Aorta (tissue), 5 donors: ENCODE results near the gene ADCK1. TPM values are rescaled to one million over a fixed set of nuclear protein-coding genes. Genes with fewer than 3 reads are reported as not detected.

Experiments
- ATAC-seq: fragments of 200-7000 bp; cut with Tn5 transposase; one replicate; pipeline ENCODE4 v1.9.1; 2022; ENCODE audit warnings: moderate library complexity; ENCODE audit not compliant: low FRiP score
- DNase-seq, 2 donors: peaks; one replicate each; pipeline ENCODE4 v3.0.0-alpha.2; 2020
- H3K27ac ChIP-seq, 2 donors: one replicate each; pipeline ENCODE4 v1.5.1; 2013; ENCODE audit warnings: low read length in 2 of 2, mild to moderate bottlenecking in 2 of 2, moderate library complexity in 2 of 2, control low read depth in 1 of 2, inconsistent platforms in 1 of 2, low read depth in 1 of 2
- H3K27me3 ChIP-seq, 2 donors: one replicate each; pipeline ENCODE4 v1.6.1; 2013; ENCODE audit warnings: control low read depth in 1 of 2, low read length in 1 of 2, mild to moderate bottlenecking in 1 of 2, moderate library complexity in 1 of 2; ENCODE audit not compliant: insufficient read depth in 2 of 2, control insufficient read depth in 1 of 2
- H3K36me3 ChIP-seq, 2 donors: one replicate each; pipeline ENCODE4 v1.6.1; 2013; ENCODE audit warnings: control low read depth in 1 of 2, low read length in 1 of 2, mild to moderate bottlenecking in 1 of 2; ENCODE audit not compliant: insufficient read depth in 2 of 2, control insufficient read depth in 1 of 2
- H3K4me1 ChIP-seq, 2 donors: one replicate each; pipeline ENCODE4 v1.6.1; 2013; ENCODE audit warnings: low read length in 2 of 2, control low read depth in 1 of 2, mild to moderate bottlenecking in 1 of 2, moderate library complexity in 1 of 2; ENCODE audit not compliant: insufficient read depth in 2 of 2, control insufficient read depth in 1 of 2
- H3K4me3 ChIP-seq, 2 donors: one replicate each; pipeline ENCODE4 v1.5.1; 2013; ENCODE audit warnings: low read length in 2 of 2, control low read depth in 1 of 2, mild to moderate bottlenecking in 1 of 2
- H3K9me3 ChIP-seq: one replicate; pipeline ENCODE4 v1.6.1; 2013; ENCODE audit warnings: mild to moderate bottlenecking, low read length; ENCODE audit not compliant: control insufficient read depth
- WGBS, 2 donors: extraction: QIAGEN DNeasy Blood & Tissue Kit; methylation state at CpG; one replicate each; pipeline ENCODE4 v1.1.7; 2013; 5-methylcytosine and 5-hydroxymethylcytosine counted together
- intact Hi-C, 2 donors: fragments of 100-400 bp; cut with DNase I; formaldehyde crosslinking; loops; one replicate each; pipeline versions ENCODE4 v1.14.2 to v1.15.0; 2022
- long read RNA-seq, 2 donors: library from polyadenylated mRNA; unstranded; transcript quantifications; one replicate each; pipeline ENCODE4 v2.0.0, GENCODE V29; 2020 to 2021
- polyA plus RNA-seq, 2 donors: library from polyadenylated mRNA; stranded (reverse); fragments of 200-250 nt; gene quantifications; one replicate each; pipeline ENCODE4 v1.2.3, GENCODE V29; 2013
- total RNA-seq, 2 donors: library from RNA; stranded (reverse); fragmentation: NEBNext Ultra II Directional; extraction: Animal tissue kit (Norgen Biotek cat#: 25700); gene quantifications; one replicate each; pipeline ENCODE4 v1.2.1, GENCODE V29; 2021
- donor health status: healthy with polysubstance abuse.
- donor health status: Bipolar disorder and iron deficiency.
- donor health status: DM: no; HTN: no; CAD: no.
- donor health status: DM: no; HTN: no; CAD: no.
- donor health status: DM: yes; HTN: yes; CAD: no.

ADCK1 gene
- total RNA-seq, result 1 to 10 TPM; 4.2 to 7.3 TPM
- polyA plus RNA-seq, result 1 to 10 TPM; 2.4 to 4.9 TPM
- long read RNA-seq, donor 1, transcript ADCK1-201 (11 exons, 2,234 nt), result major isoform, 6 of 16 reads
- long read RNA-seq, donor 1, partial matches to known transcripts, result 4 of 16 reads
- long read RNA-seq, donor 1, other reads (novel, unspliced or antisense), result 6 of 16 reads
- long read RNA-seq, donor 2, partial matches to known transcripts, result 0 of 5 reads
- long read RNA-seq, donor 2, other reads (novel, unspliced or antisense), result 2 of 5 reads

DNA sequence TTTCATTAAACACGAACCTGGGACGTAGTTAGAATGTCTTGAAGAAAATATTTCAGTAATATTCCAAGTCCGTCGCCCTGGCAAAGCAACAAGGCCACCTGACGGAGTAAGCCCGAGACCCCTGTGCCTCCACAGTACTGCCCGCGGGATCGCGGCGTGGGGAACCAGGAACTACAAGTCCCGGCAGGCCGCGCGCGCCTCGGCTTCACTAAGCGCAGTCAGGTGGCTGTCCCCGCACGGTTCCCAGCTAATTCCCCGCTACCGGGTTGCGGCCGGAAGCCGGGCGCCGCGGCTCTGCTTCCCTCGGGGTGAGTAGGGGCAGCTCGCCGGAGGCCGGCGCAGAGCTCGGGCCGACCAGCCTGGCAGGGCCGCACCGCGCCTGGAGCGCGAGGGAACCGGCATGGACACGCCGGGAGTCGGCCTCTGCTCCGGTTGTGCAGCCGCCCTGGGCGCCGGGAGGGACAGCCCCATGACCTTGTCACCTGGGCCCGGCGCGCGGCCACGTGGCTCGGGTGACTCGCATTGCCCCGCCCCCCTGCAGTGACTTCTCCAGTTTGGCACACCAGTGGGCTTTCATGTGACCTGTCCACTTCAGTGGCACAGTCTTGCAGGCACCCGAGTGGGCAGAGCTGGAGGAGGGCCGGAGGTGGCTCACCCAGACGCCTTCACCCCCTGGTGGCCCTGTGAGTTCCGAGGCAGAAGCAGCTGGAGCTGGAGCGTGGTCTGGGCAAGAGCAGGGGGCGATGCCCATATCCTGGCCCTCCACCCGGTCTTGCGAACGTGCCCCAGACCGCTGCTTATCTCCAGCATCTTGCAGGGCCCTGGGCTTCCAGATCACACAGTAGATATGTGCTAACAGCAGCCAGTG lies at the start of gene ADCK1:
ADCK1 (plus strand) TSS at position 247 of the 868 bp plus-strand sequence. CDS start 18,870 bp downstream, outside the sequence.
- DNase-seq (peak; percentile 95 to 97), ATAC-seq (peak; percentile 95)
- Histone ChIP-seq H3K27me3 (no peaks in the 10 kb centered on the region), H3K36me3 (no peaks in the 10 kb centered on the region), H3K4me1 (no peaks in the 10 kb centered on the region), H3K27ac (peak within 1 kb of the TSS in 1 of 2 donors; percentile 69), H3K9me3 (no peaks in the 10 kb centered on the region), H3K4me3 (peak within 1 kb of the TSS; percentile 65 to 80)
- intact Hi-C loops, result loop anchor here in 1 of 2 donors (1.0 kb wide), 1 partner anchor 40 kb away; no protein-coding TSS in a partner anchor
- WGBS, 2 donors, result 0 to 1% methylated on average over 62 to 66 of the region's 66 CpGs

DNA sequence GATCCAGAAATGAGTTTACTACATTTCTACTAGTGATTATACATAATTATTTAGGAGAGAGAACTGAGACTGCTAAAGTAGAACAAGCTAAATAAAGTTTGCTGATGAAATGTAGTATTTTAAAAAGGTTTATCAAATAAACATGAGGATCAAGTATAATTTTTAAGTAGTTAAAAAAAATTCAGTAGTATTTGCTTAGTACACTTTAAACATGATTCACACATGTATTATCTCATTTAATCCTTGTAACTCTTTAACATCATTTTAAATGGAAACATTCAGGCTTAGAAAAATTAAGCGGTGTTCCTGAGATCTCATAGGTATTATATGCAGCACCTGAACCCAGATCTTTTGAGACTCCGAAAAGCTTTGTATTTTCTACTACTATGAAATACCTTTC lies 47.6 kb upstream of the ADCK1 start:
- DNase-seq, result no peak
- WGBS, 2 donors, result 96% methylated on average over 2 of the region's 2 CpGs
- H3K4me3 ChIP-seq, result no peak overlapping the region
- no peak overlapping the region for H3K27ac ChIP-seq
- no peak for ATAC-seq
- peaks cover 2 to 3% of the 10 kb centered on the region in 2 donors for H3K36me3 ChIP-seq
- no peaks in the 10 kb centered on the region for H3K9me3 ChIP-seq
- H3K4me1 ChIP-seq, result no peaks in the 10 kb centered on the region
- intact Hi-C loops, result no loop called here
- no peaks in the 10 kb centered on the region for H3K27me3 ChIP-seq

GRCh38 chr14:77752799-77753516 lies 47.0 kb upstream of the ADCK1 start:
- WGBS, 2 donors, result 33 to 45% methylated on average over 3 of the region's 3 CpGs
- intact Hi-C loops, result no loop called here
- Histone ChIP-seq H3K4me3 (no peak overlapping the region), H3K27me3 (no peaks in the 10 kb centered on the region), H3K9me3 (no peaks in the 10 kb centered on the region), H3K36me3 (peaks cover 2 to 3% of the 10 kb centered on the region in 2 donors), H3K4me1 (no peaks in the 10 kb centered on the region), H3K27ac (no peak overlapping the region)
- no peak for ATAC-seq
- no peak for DNase-seq

DNA sequence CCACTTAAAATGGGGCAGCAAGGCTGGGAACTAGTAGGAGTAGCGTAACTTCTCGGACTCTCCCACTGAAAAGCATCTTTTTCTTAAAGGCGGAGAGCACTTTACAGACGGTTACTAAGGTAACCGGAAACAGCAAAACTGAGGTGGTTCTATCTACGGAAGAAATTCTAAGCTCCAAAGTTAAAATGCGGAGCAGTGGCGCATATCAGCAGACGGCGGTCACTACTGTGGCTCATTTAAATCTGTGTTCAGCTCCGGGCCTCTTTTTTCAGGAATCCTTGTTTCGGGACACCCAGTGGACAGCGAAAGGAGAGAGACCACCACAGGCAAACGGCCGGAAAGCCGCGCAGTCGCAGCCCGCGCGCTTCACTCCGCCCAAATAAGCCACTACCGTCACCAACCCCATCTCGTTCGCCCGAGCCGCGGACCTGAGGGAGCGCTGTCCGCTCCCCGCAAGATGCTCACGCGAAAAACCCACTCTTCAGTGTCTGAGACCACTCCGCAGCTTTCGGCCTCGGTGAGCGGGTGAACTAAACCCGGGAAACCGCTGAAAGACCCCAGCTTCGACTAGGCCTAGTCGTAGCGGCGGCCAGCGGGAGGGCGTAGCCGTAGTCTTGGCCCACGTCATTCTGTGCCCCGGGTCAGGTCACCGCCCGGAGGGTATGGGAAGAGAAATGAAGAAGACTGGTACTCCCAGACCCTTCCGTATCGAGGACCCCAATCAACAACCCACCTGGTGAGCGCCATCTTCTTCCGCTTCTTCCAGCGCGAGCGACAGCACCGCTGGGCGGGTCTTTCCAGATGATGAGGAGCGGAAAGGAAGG lies 39.3 kb upstream of the ADCK1 start, which contains the start of gene SNW1:
SNW1 (minus strand) TSS at position 776 of the 824 bp plus-strand sequence; CDS start at position 747, 29 bp downstream.
- Histone ChIP-seq H3K4me1 (peaks cover 4 to 5% of the 10 kb centered on the region in 2 donors), H3K27me3 (no peaks in the 10 kb centered on the region), H3K27ac (peak within 1 kb of the TSS; percentile 45 to 89), H3K4me3 (peak within 1 kb of the TSS; percentile 79 to 86), H3K36me3 (no peaks in the 10 kb centered on the region), H3K9me3 (no peaks in the 10 kb centered on the region)
- ATAC-seq (peak; percentile 98), DNase-seq (peak; percentile 95 to 96)
- intact Hi-C loops, result loop anchor here (1.0 to 5.0 kb wide), 2 partner anchors 40 to 53 kb away; partner anchors contain the start of genes ADCK1 (in 1 of the 2), ALKBH1 (in 1 of the 2) and SLIRP (in 1 of the 2)
- 0% methylated on average over 60 of the region's 60 CpGs for WGBS, 2 donors

DNA sequence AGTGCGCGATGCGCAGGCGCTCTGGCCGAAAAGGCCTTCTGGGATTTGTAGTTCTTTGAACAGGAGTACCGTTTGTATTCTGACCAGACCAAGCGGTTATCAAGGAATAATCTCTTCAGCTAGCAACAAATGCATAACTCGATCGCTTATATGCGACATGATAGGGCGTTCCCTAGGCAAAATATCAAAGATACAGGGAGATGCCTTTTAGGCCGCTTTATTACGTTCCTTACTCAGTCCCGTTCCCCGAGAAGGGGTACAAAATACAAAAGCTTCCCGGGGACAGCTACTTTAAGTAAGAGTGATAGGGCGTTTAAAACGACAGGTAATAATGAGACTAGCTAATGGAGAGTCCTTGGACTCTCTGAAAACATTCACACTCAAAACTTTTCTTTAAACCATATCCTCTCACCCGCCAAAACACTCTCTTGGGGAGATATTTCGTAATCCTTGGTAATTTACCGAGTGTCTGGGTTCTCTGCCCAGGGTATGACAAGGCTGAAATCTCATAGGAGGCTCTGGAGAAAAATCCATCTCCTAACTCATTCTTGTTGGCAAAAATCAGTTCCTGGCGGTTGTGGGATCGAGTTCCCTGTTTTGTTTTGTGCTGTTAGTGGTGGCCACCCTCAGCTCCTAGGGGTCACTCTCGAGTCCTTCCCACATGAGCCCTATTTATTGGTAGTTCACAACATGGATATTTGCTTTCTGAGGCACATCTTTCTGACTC lies 38.5 kb upstream of the ADCK1 start:
- Histone ChIP-seq H3K4me1 (peaks cover 4 to 5% of the 10 kb centered on the region in 2 donors), H3K27ac (peak overlapping the region; percentile 41 to 45), H3K27me3 (no peaks in the 10 kb centered on the region), H3K9me3 (no peaks in the 10 kb centered on the region), H3K4me3 (peak overlapping the region; percentile 49 to 76), H3K36me3 (no peaks in the 10 kb centered on the region)
- intact Hi-C loops, result loop anchor here in 1 of 2 donors (5.0 kb wide), 1 partner anchor 54 kb away; the partner anchor contains the start of genes ALKBH1 and SLIRP
- peak; percentile 82 for ATAC-seq
- WGBS, 2 donors, result 1 to 2% methylated on average over 24 of the region's 24 CpGs
- peak in 1 of 2 donors; percentile 60 for DNase-seq

DNA sequence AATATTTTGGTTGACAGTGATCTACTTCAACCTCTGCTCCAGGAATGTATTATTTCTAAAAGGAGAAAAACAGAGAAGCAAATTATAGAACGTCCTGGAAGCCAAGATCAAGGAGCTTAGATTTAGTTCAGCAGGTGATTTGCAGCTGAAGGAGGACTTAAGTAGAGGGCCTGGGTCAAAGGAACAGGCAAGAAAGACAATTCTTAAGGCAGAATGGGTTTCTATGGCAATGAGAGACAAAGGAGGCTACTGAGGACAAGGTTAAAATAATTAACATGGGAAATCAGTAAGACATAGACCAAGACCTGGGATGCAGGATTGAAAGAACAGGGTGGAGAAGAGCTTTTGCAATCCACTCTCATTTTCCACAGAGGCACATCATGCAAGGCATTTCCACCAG lies 36.6 kb upstream of the ADCK1 start:
- DNase-seq (no peak), ATAC-seq (no peak)
- no peaks in the 10 kb centered on the region for H3K9me3 ChIP-seq
- no peaks in the 10 kb centered on the region for H3K36me3 ChIP-seq
- no peak overlapping the region for H3K27ac ChIP-seq
- intact Hi-C loops, result loop anchor here in 1 of 2 donors (5.0 kb wide), 1 partner anchor 56 kb away; the partner anchor contains the start of genes ALKBH1 and SLIRP
- 44 to 53% methylated on average over 1 of the region's 1 CpG for WGBS, 2 donors
- peaks cover 4 to 5% of the 10 kb centered on the region in 2 donors for H3K4me1 ChIP-seq
- H3K4me3 ChIP-seq, result no peak overlapping the region
- no peaks in the 10 kb centered on the region for H3K27me3 ChIP-seq

DNA sequence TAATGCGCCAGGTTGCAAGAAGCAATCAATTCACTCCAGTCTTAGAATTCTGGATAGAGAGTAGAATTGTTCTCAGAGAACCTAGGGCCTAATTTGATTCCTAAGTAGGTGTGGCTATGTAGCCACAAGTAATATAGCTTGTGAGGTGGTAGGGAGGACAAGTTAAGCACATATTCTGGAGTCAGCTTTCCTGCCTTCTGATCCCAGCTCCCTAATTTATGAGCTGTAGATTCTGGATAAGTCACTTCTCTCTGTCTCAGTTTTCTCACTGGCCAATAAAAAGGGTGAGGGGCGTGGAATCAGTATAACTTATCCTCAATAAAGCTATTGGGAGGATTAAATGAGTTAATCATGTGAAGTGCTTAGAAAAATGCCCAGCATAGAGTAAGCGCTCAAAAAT lies 35.9 kb upstream of the ADCK1 start:
- 86 to 89% methylated on average over 3 of the region's 3 CpGs for WGBS, 2 donors
- H3K4me1 ChIP-seq, result peaks cover 2 to 5% of the 10 kb centered on the region in 2 donors
- no peak overlapping the region for H3K27ac ChIP-seq
- no peaks in the 10 kb centered on the region for H3K36me3 ChIP-seq
- DNase-seq (no peak), ATAC-seq (no peak)
- no peaks in the 10 kb centered on the region for H3K9me3 ChIP-seq
- no peaks in the 10 kb centered on the region for H3K27me3 ChIP-seq
- intact Hi-C loops, result loop anchor here in 1 of 2 donors (5.0 kb wide), 1 partner anchor 57 kb away; the partner anchor contains the start of genes ALKBH1 and SLIRP
- no peak overlapping the region for H3K4me3 ChIP-seq
